Measurements from ENCODE around the gene TRIP6.
"Not testable (repeated sequence)": the region's sequence is repeated elsewhere in the genome, so short reads cannot be mapped to it uniquely, and the experiment has no call there.

TRIP6 gene

DNA sequence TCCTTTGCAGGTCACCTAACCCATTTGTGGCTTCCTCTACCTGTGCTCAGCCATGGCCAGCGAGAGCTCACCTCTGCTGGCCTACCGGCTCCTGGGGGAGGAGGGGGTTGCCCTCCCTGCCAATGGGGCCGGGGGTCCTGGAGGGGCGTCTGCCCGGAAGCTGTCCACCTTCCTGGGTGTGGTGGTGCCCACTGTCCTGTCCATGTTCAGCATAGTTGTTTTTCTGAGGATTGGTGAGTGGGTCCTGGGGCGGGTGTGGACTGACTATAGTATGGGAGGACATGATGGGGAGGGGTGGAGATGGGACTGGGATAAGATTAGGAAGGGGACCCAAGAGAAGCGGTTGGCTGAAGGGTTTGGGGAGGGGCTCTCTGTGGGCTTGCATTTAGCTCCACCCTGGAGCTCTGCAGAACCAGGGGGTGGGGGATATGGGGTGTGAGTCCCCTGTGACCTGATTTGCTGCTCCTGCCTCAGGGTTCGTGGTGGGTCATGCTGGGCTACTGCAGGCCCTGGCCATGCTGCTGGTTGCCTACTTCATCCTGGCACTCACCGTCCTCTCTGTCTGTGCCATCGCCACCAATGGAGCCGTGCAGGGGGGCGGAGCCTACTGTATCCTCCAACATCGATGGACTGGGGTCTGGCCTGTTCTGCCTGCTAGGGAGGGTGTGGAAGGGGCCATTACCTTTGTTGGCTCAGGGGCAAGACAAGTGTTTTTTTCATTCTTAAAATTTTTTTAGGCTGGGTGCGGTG is 12.9 kb upstream of the TRIP6 start:
- Mint-ChIP-seq H3K4me1 (ENCODE audit: low read depth) (peaks cover 55% of the 10 kb centered on the region), H3K27ac (peak overlapping the region; percentile 93), H3K9me3 (no peaks in the 10 kb centered on the region), H3K4me3 (peak overlapping the region; percentile 99), H3K27me3 (no peaks in the 10 kb centered on the region), H3K36me3 (ENCODE audit: low read depth) (peaks cover 71% of the 10 kb centered on the region)
- intact Hi-C loops (cut with micrococcal nuclease), result loop anchor here (5.0 kb wide), 1 partner anchor 147 kb away; the partner anchor contains the start of gene POP7

DNA sequence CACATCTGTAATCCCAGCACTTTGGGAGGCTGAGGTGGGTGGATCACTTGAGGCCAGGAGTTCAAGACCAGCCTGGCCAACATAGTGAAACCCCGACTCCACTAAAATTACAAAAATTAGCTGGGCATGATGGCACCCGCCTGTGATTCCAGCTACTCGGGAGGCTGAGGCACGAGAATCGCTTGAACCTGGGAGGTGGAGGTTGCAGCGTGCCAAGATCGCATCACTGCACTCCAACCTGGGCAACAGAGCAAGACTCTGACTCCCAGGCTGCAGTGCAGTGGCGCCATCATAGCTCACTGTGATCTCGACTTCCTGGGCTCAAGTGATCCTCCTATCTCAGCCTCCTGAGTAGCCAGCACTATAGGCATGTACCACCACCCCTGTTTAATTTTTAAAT is 12.3 kb upstream of the TRIP6 start:
- not testable (repeated sequence) for H3K27ac Mint-ChIP-seq, H3K4me3 Mint-ChIP-seq, H3K27me3 Mint-ChIP-seq, H3K9me3 Mint-ChIP-seq
- intact Hi-C loops (cut with micrococcal nuclease), result loop anchor here (5.0 kb wide), 1 partner anchor 148 kb away; the partner anchor contains the start of gene POP7
- peaks cover 60% of the 10 kb centered on the region for H3K4me1 Mint-ChIP-seq (ENCODE audit: low read depth)
- H3K36me3 Mint-ChIP-seq (ENCODE audit: low read depth), result peaks cover 76% of the 10 kb centered on the region

DNA sequence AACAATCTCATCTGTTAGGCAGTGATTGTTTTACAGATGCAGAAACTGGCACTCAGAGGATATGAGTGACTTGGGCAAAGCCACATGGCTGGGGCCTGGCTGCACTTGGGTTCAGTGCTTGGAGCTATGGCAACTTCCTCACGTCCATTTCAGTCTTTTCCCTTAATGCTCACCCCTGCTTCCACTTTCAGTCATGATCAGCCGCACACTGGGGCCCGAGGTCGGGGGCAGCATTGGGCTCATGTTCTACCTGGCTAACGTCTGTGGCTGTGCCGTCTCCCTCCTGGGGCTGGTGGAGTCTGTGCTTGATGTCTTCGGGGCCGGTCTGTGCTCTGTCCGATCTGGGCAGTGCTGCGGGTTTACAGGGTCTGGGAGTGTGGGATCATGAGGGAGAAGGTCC is 11.7 kb upstream of the TRIP6 start:
- intact Hi-C loops (cut with micrococcal nuclease), result no loop called here
- H3K27ac Mint-ChIP-seq, result peak overlapping the region; percentile 6
- no peaks in the 10 kb centered on the region for H3K9me3 Mint-ChIP-seq
- no peaks in the 10 kb centered on the region for H3K27me3 Mint-ChIP-seq
- no peak overlapping the region for H3K4me3 Mint-ChIP-seq
- peaks cover 66% of the 10 kb centered on the region for H3K4me1 Mint-ChIP-seq (ENCODE audit: low read depth)
- peaks cover 82% of the 10 kb centered on the region for H3K36me3 Mint-ChIP-seq (ENCODE audit: low read depth)

DNA sequence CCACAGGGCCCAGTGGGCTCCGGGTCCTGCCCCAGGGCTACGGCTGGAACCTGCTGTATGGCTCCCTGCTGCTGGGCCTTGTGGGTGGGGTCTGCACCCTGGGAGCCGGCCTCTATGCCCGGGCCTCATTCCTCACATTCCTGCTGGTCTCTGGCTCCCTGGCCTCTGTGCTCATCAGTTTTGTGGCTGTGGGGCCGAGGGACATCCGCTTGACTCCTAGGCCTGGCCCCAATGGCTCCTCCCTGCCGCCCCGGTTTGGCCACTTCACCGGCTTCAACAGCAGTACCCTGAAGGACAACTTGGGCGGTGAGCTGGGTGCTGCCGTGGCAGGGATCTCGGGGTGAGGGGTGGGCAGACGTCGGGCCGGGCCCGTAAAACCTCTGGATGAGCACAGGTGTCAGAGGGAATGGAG is 10.3 kb upstream of the TRIP6 start:
- H3K4me1 Mint-ChIP-seq (ENCODE audit: low read depth), result peaks cover 71% of the 10 kb centered on the region
- H3K27ac Mint-ChIP-seq, result peak overlapping the region; percentile 19
- intact Hi-C loops (cut with micrococcal nuclease), result no loop called here
- no peak overlapping the region for H3K4me3 Mint-ChIP-seq
- H3K27me3 Mint-ChIP-seq, result no peaks in the 10 kb centered on the region
- H3K36me3 Mint-ChIP-seq (ENCODE audit: low read depth), result peaks cover 96% of the 10 kb centered on the region
- no peaks in the 10 kb centered on the region for H3K9me3 Mint-ChIP-seq

DNA sequence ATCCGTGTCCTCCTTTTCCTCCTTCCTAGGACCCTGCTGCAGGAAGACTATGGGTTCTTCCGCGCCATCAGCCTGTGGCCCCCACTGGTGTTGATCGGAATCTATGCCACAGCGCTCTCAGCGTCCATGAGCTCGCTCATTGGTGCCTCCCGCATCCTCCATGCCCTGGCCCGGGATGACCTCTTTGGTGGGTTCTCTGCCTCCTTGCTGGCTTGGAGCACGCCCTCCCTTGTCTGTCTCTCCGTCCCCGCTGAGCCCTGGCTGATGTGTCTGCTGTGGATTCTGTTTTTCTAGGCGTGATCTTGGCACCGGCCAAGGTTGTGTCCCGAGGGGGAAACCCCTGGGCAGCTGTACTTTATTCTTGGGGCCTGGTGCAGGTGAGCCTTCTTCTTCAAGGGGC is 7.3 kb upstream of the TRIP6 start:
- H3K27me3 Mint-ChIP-seq, result no peaks in the 10 kb centered on the region
- intact Hi-C loops (cut with micrococcal nuclease), result no loop called here
- peaks cover 100% of the 10 kb centered on the region for H3K36me3 Mint-ChIP-seq (ENCODE audit: low read depth)
- H3K27ac Mint-ChIP-seq, result no peak overlapping the region
- no peak overlapping the region for H3K4me3 Mint-ChIP-seq
- H3K4me1 Mint-ChIP-seq (ENCODE audit: low read depth), result peaks cover 63% of the 10 kb centered on the region
- H3K9me3 Mint-ChIP-seq, result no peaks in the 10 kb centered on the region

DNA sequence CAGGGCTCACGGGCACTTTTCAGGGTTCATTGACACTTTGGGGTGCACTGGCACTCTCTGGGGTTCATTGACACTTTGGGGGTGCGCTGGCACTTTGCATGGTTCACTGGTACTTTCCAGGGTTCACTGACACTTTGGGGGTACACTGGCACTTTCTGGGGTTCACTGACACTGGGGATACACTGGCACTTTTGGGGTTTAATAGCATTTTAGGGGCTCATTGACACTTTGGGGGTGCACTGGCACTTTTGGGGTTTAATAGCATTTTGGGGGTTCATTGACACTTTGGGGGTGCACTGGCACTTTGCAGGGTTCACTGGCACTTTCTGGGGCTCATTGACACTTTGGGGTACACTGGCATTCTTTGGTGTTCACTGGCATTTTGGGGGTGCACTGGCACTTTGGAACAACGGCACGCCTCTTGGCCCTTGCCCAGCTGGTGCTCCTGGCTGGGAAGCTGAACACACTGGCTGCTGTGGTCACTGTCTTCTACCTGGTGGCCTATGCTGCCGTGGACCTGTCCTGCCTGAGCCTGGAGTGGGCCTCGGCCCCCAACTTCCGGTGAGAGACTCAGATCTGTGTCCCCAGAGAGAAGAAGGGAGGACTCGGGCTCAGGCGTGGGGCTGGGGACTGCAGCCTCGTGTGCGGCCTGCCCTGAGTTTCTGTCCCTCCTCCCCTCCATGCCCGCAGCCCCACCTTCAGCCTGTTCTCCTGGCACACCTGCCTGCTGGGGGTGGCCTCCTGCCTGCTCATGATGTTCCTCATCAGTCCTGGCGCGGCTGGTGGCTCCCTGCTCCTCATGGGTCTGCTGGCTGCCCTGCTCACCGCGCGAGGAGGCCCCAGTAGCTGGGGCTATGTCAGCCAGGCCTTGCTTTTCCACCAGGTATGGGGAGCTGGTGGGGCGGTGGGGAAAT is 6.2 kb upstream of the TRIP6 start:
- Mint-ChIP-seq H3K9me3 (no peaks in the 10 kb centered on the region), H3K4me3 (no peak overlapping the region), H3K27me3 (no peaks in the 10 kb centered on the region), H3K27ac (no peak overlapping the region), H3K36me3 (ENCODE audit: low read depth) (peaks cover 100% of the 10 kb centered on the region), H3K4me1 (ENCODE audit: low read depth) (peaks cover 63% of the 10 kb centered on the region)
- intact Hi-C loops (cut with micrococcal nuclease), result no loop called here

DNA sequence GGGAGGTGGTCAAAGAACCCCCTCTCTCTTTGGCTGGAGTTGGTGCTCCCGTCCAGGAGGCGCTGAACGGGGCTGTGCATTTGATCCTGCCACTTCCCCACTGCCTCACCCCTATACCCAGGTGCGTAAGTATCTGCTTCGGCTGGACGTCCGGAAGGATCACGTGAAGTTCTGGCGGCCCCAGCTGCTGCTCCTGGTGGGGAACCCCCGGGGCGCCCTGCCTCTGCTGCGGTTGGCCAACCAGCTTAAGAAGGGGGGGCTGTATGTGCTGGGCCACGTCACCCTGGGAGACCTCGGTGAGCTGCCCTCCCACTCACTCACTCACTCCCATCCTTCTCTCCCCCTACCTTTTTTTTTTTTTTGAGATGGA is 5.6 kb upstream of the TRIP6 start:
- H3K4me1 Mint-ChIP-seq (ENCODE audit: low read depth), result peaks cover 68% of the 10 kb centered on the region
- H3K27ac Mint-ChIP-seq, result no peak overlapping the region
- no peak overlapping the region for H3K4me3 Mint-ChIP-seq
- H3K36me3 Mint-ChIP-seq (ENCODE audit: low read depth), result peaks cover 94% of the 10 kb centered on the region
- intact Hi-C loops (cut with micrococcal nuclease), result no loop called here
- no peaks in the 10 kb centered on the region for H3K9me3 Mint-ChIP-seq
- H3K27me3 Mint-ChIP-seq, result no peaks in the 10 kb centered on the region

DNA sequence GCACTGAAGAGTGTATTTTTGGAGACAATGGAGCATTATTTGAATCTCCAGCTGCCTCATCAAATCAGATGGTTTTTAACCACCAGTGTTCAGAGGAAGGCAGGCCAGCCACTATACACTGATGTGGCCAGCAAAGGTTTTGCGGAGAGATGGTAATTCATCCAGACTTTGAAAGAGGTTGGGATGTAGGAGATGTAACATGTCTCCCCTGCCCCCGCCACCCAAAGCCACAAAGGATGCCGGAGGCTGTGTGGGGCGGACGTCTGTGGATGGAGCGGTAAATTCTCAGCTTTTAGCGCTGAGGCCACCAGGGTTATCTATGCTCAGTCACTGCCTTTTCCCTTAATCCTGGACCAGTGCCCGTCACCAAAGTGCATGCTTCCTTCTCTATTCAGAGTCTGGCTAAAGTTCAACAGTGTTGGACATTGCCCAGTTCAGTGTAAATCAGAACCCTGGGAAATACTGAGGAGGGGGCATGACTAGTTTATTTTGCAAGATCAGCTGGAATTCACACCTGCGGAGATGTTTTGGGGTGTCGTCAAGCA is 3.7 kb upstream of the TRIP6 start:
- H3K27me3 Mint-ChIP-seq, result no peaks in the 10 kb centered on the region
- intact Hi-C loops (cut with micrococcal nuclease), result no loop called here
- H3K9me3 Mint-ChIP-seq, result no peaks in the 10 kb centered on the region
- no peak overlapping the region for H3K4me3 Mint-ChIP-seq
- peaks cover 76% of the 10 kb centered on the region for H3K4me1 Mint-ChIP-seq (ENCODE audit: low read depth)
- H3K27ac Mint-ChIP-seq, result no peak overlapping the region
- H3K36me3 Mint-ChIP-seq (ENCODE audit: low read depth), result peaks cover 89% of the 10 kb centered on the region

DNA sequence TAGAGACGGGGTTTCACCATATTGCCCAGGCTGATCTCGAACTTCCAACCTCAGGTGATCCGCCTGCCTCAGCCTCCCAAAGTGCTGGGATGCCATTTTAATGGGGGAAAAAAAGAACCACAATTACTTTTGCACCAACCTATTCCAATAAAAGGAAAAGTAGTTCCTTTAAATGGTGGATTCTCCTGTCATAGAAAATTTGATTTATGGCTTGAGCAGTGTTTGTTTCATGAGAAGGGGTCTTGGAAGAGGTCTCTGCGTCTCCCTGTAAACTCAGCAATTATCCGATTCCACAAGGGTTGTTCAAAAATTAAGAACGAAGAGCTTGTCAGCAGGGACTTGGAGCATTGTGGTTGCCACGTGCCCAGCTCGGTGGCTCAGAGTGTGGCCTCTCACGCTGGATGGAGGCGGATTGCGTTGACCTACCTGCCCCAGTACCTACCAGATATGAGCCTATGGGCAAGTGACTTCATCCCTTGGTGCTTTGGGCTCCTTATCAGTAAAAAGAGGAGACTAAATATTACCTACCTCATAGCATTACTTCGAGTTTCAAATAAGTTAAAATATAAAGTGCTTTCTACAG is 2.8 kb upstream of the TRIP6 start:
- peaks cover 89% of the 10 kb centered on the region for H3K36me3 Mint-ChIP-seq (ENCODE audit: low read depth)

DNA sequence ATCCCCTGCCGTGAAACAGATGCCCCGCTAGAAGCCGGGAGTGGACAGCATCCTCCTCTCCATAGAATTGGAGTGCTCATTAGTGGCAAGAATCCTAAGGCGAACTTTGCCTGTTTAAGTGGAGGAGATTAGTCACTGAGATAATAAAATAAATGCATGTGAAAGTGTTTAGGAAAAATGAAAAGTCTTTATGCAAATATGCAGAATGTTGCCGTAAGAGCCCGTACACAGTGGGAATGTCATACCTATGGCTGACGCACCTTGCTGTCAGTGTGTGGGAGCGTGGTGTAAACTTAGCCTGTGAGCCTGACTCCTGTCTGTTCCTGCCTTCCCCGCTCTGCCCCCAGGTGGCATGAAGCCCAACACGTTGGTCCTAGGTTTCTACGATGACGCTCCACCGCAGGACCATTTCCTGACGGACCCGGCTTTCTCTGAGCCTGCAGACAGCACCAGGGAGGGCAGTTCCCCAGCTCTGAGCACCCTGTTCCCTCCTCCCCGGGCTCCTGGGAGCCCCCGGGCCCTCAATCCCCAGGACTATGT is 1.7 kb upstream of the TRIP6 start:
- peaks cover 84% of the 10 kb centered on the region for H3K36me3 Mint-ChIP-seq (ENCODE audit: low read depth)
- H3K9me3 Mint-ChIP-seq, result no peaks in the 10 kb centered on the region
- intact Hi-C loops (cut with micrococcal nuclease), result no loop called here
- H3K4me1 Mint-ChIP-seq (ENCODE audit: low read depth), result peaks cover 75% of the 10 kb centered on the region
- H3K27me3 Mint-ChIP-seq, result no peaks in the 10 kb centered on the region
- peak overlapping the region; percentile 91 for H3K27ac Mint-ChIP-seq
- H3K4me3 Mint-ChIP-seq, result peak overlapping the region; percentile 88

More for the DNA sequence above, 2.8 kb upstream of the TRIP6 start:
- H3K27me3 Mint-ChIP-seq, result no peaks in the 10 kb centered on the region
- intact Hi-C loops (cut with micrococcal nuclease), result no loop called here
- H3K9me3 Mint-ChIP-seq, result no peaks in the 10 kb centered on the region
- no peak overlapping the region for H3K27ac Mint-ChIP-seq
- H3K4me1 Mint-ChIP-seq (ENCODE audit: low read depth), result peaks cover 79% of the 10 kb centered on the region
- no peak overlapping the region for H3K4me3 Mint-ChIP-seq

DNA sequence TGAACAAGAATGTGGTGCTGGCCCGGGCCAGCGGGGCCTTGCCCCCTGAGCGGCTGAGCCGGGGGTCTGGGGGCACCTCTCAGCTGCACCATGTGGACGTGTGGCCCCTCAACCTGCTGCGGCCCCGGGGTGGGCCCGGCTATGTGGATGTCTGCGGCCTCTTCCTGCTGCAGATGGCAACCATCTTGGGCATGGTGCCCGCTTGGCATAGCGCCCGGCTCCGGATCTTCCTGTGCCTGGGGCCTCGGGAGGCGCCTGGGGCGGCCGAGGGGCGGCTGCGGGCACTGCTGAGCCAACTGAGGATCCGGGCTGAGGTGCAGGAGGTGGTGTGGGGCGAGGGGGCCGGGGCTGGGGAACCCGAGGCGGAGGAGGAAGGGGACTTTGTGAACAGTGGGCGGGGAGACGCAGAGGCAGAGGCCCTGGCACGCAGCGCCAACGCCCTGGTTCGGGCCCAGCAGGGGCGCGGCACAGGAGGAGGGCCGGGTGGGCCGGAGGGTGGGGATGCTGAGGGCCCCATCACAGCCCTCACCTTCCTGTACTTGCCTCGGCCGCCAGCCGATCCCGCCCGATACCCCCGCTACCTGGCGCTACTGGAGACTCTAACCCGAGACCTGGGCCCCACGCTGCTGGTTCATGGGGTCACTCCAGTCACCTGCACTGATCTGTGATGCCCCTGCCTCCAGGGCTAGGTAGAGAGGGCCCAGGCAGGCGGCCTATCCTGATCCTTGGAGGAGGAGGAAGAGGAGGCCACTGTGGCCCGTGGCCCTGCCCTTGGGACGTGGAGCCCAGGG is 1.1 kb upstream of the TRIP6 start:
- Mint-ChIP-seq H3K9me3 (no peaks in the 10 kb centered on the region), H3K27me3 (no peaks in the 10 kb centered on the region), H3K4me3 (peak overlapping the region; percentile 88), H3K4me1 (ENCODE audit: low read depth) (peaks cover 75% of the 10 kb centered on the region), H3K36me3 (ENCODE audit: low read depth) (peaks cover 84% of the 10 kb centered on the region), H3K27ac (peak overlapping the region; percentile 91)
- intact Hi-C loops (cut with micrococcal nuclease), result loop anchor here (2.0 kb wide), 1 partner anchor 13 kb away; the partner anchor contains the start of gene SLC12A9

DNA sequence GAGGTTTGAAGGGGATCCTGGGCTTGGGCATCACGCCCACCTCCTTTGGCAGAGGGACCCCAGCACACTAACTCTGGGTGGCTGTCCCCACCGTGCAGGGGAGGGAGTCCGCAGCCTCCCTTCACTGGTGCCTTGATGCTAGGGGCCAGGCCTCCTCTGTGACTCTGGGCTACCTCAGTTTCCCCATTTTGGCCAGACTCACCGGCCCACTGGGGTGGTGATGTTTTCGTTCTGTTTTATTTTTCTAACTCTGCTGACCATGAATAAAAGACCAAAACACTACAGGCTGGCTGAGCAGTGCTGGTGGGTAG is 503 bp upstream of the TRIP6 start:
- Mint-ChIP-seq H3K36me3 (ENCODE audit: low read depth) (peaks cover 84% of the 10 kb centered on the region), H3K27me3 (no peaks in the 10 kb centered on the region), H3K4me3 (peak overlapping the region; percentile 88), H3K9me3 (no peaks in the 10 kb centered on the region), H3K4me1 (ENCODE audit: low read depth) (peaks cover 80% of the 10 kb centered on the region), H3K27ac (peak overlapping the region; percentile 91)
- intact Hi-C loops (cut with micrococcal nuclease), result loop anchor here (2.0 kb wide), 1 partner anchor 14 kb away; the partner anchor contains the start of gene SLC12A9

Data from dendritic cell treated with granulocyte-macrophage colony-stimulating factor and Interleukin-4, amounts not matched to agents 40 ng/mL and 50 ng/mL, for 4 days (primary cell).